Measurements from ENCODE around the gene TMPRSS9. TPM values are rescaled to one million over a fixed set of nuclear protein-coding genes. Genes with fewer than 3 reads are reported as not detected.
"Not testable (repeated sequence)": the region's sequence is repeated elsewhere in the genome, so short reads cannot be mapped to it uniquely, and the experiment has no call there.

The TMPRSS9 gene
- total RNA-seq, 1 experiment from 2014 or later = not detected

- intact Hi-C loops (cut with micrococcal nuclease; ENCODE audit: unreplicated experiment) = no loop called here
- CTCF ChIA-PET = interaction anchor here (0.7 to 1.1 kb wide), 3 partner anchors 22 to 155 kb away, joined by 4 to 6 read pairs (median 4); no protein-coding TSS in a partner anchor
- Mint-ChIP-seq H3K9me3 (ENCODE audit: low read depth, unreplicated experiment) (no peaks in the 10 kb centered on the region), H3K36me3 (ENCODE audit: insufficient read depth, unreplicated experiment) (peaks cover 33% of the 10 kb centered on the region), H3K27me3 (ENCODE audit: unreplicated experiment) (no peaks in the 10 kb centered on the region), H3K4me3 (ENCODE audit: low read depth, unreplicated experiment) (peak overlapping the region; percentile 67), H3K4me1 (ENCODE audit: low read depth, unreplicated experiment) (no peaks in the 10 kb centered on the region), H3K27ac (ENCODE audit: unreplicated experiment) (no peak overlapping the region)
- BruUV-seq (replicated peaks) = no TSS peak
- no peak for TF ChIP-seq CTCF (IDR thresholded peaks at IDR 0.05; ENCODE audit: unreplicated experiment)
- DNase-seq = no peak
Measured at GRCh38 chr19:2455851-2456570, 95.9 kb downstream of the TMPRSS9 start.

- CTCF ChIA-PET = interaction anchor here (0.6 to 1.1 kb wide), 2 partner anchors 14 to 154 kb away, joined by 3 to 6 read pairs; no protein-coding TSS in a partner anchor
- Mint-ChIP-seq H3K4me1 (ENCODE audit: low read depth, unreplicated experiment) (no peaks in the 10 kb centered on the region), H3K27ac (ENCODE audit: unreplicated experiment) (no peak overlapping the region), H3K4me3 (ENCODE audit: low read depth, unreplicated experiment) (peak overlapping the region; percentile 67), H3K9me3 (ENCODE audit: low read depth, unreplicated experiment) (no peaks in the 10 kb centered on the region), H3K36me3 (ENCODE audit: insufficient read depth, unreplicated experiment) (peaks cover 38% of the 10 kb centered on the region), H3K27me3 (ENCODE audit: unreplicated experiment) (no peaks in the 10 kb centered on the region)
- intact Hi-C loops (cut with micrococcal nuclease; ENCODE audit: unreplicated experiment) = no loop called here
- BruUV-seq (replicated peaks) = no TSS peak
- DNase-seq = no peak
- TF ChIP-seq CTCF (IDR thresholded peaks at IDR 0.05; ENCODE audit: unreplicated experiment) = no peak
Measured at GRCh38 chr19:2457394-2458037, 97.5 kb downstream of the TMPRSS9 start.

- H3K9me3 Mint-ChIP-seq (ENCODE audit: low read depth, unreplicated experiment) = no peaks in the 10 kb centered on the region
- BruUV-seq (replicated peaks) = no TSS peak
- intact Hi-C loops (cut with micrococcal nuclease; ENCODE audit: unreplicated experiment) = no loop called here
- H3K27ac Mint-ChIP-seq (ENCODE audit: unreplicated experiment) = no peak overlapping the region
- no peak overlapping the region for H3K4me3 Mint-ChIP-seq (ENCODE audit: low read depth, unreplicated experiment)
- H3K27me3 Mint-ChIP-seq (ENCODE audit: unreplicated experiment) = no peaks in the 10 kb centered on the region
- TF ChIP-seq CTCF (IDR thresholded peaks at IDR 0.05; ENCODE audit: unreplicated experiment) = no peak
- peaks cover 38% of the 10 kb centered on the region for H3K36me3 Mint-ChIP-seq (ENCODE audit: insufficient read depth, unreplicated experiment)
- CTCF ChIA-PET = no interaction called here
- no peak for DNase-seq
- no peaks in the 10 kb centered on the region for H3K4me1 Mint-ChIP-seq (ENCODE audit: low read depth, unreplicated experiment)
Measured at GRCh38 chr19:2458054-2458453, 98.0 kb downstream of the TMPRSS9 start.

- H3K27me3 Mint-ChIP-seq (ENCODE audit: unreplicated experiment); intact Hi-C loops (cut with micrococcal nuclease; ENCODE audit: unreplicated experiment); BruUV-seq (replicated peaks); H3K27ac Mint-ChIP-seq (ENCODE audit: unreplicated experiment); DNase-seq; H3K9me3 Mint-ChIP-seq (ENCODE audit: low read depth, unreplicated experiment); H3K4me1 Mint-ChIP-seq (ENCODE audit: low read depth, unreplicated experiment); H3K4me3 Mint-ChIP-seq (ENCODE audit: low read depth, unreplicated experiment): not testable (repeated sequence)
- CTCF ChIA-PET = interaction anchor here (0.7 kb wide), 1 partner anchor 280 kb away, joined by 3 read pairs; no protein-coding TSS in a partner anchor
- peaks cover 38% of the 10 kb centered on the region for H3K36me3 Mint-ChIP-seq (ENCODE audit: insufficient read depth, unreplicated experiment)
Measured at GRCh38 chr19:2458776-2459175, 98.7 kb downstream of the TMPRSS9 start.
